HAP-1 (cell line): ENCODE data around the gene PPARA.
"Not testable (repeated sequence)": the region's sequence is repeated elsewhere in the genome, so short reads cannot be mapped to it uniquely, and the experiment has no call there.

Experiments
- DNase-seq, 2 experiments: peaks; one replicate each; pipeline ENCODE4 v3.0.0-alpha.2; 2016 to 2020; ENCODE audit warnings: low spot score in 2 of 2
- H3K27me3 ChIP-seq: fragments of 250-450 bp; sonication (Bioruptor Pico); 2 replicates; pipeline ENCODE4 v1.5.1; 2020; ENCODE audit warnings: low read depth, mild to moderate bottlenecking, moderate library complexity
- H3K36me3 ChIP-seq: fragments of 250-450 bp; sonication (Bioruptor Pico); replicated peaks from 2 replicates; pipeline ENCODE4 v1.5.1; 2020; ENCODE audit warnings: mild to moderate bottlenecking
- H3K4me1 ChIP-seq: fragments of 250-450 bp; sonication (Bioruptor Pico); 2 replicates; pipeline ENCODE4 v1.5.1; 2020; ENCODE audit warnings: mild to moderate bottlenecking
- H3K4me3 ChIP-seq: fragments of 250-450 bp; sonication (Bioruptor Pico); 2 replicates; pipeline ENCODE4 v1.5.1; 2020; ENCODE audit warnings: mild to moderate bottlenecking, moderate library complexity
- H3K9me3 ChIP-seq: fragments of 250-450 bp; sonication (Bioruptor Pico); 2 replicates; pipeline ENCODE4 v1.5.1; 2020; ENCODE audit warnings: mild to moderate bottlenecking, moderate library complexity
- in situ Hi-C: fragments of 300-500 bp; cut with MboI; formaldehyde crosslinking; loops from 3 replicates; pipeline ENCODE4 v1.14.3; 2020; ENCODE audit warnings: low sequenced_read_pairs, inconsistent platforms, mixed read lengths

The PPARA gene

DNA sequence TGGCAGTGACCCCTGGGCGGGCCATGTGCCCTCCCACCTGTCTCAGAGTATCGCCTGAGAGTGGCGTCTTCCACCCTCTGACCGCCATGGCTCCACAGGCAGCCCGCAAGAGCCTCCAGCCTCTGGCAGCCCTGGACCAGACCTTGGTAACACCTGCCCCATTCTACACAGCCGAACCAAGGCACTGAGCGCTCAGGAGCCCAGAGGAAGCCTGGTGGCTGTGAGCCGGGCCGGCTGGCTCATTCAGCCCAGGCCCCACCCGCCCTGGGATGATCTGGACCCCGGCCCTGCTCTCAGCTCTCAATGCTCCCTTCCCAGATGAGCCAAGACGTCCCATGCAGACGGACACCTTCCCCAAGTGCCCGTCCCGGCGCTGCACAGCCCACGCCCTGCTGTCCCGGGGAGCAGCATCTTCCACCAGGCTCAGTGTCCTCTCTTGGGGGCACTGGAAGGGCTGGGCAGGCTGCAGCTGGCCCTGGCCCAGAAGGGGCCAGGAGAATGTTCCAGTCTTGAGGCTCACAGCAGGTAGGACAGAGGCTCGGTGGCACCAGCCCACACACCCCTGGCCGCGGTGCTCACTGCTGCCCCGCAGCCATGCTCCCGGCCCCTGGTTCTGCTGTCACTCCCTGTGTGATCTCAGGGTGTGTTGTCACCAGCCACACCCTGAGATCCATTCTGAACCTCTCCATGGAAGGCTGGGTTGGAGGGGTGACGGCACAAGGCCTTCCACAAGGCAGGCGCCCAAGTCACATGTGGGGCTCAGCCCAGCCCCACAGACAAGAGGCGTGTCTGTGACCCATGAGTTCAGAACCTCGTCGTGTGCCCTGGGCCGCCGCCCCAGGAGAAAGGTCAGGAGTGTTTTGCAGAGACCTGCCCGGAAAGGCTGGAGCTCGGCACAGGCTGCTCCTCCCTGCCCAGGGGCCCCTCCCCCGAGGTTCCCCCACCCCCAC, 24.2 kb upstream of the PPARA start:
- in situ Hi-C loops: loop anchor here (10.0 to 25.0 kb wide), 2 partner anchors 169 to 214 kb away; partner anchors contain the start of gene GTSE1
- no peak for DNase-seq
- Histone ChIP-seq H3K36me3 (no peaks in the 10 kb centered on the region), H3K4me1 (no peaks in the 10 kb centered on the region), H3K4me3 (no peak overlapping the region), H3K27me3 (no peaks in the 10 kb centered on the region), H3K9me3 (no peaks in the 10 kb centered on the region)

DNA sequence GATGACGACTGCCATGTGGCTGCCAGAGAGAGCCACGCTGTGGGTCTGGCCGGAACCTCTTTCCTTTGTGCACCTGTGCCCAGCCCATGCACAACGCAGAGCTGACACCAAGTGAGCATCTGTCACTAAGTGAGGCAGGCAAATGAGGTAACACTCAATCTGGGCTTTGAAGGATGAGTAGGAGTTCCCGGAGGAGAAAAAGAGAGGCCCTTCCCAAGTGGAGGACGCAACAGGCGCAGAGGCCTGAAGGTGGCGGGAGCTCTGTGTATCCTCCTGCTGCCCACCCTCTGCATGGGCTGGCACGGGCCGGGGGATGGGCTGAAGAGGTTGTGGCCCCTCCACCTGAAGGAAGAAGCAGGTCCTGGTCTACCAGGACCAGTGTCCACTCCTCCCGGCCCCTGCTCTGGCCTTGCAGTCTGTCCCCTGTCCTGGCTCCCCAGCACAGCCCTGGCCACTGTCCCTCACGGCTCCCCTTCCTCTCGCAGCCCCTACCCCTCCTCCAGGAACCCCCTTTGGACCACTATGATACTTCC, 23.4 kb upstream of the PPARA start:
- in situ Hi-C loops: loop anchor here (10.0 to 25.0 kb wide), 2 partner anchors 168 to 215 kb away; partner anchors contain the start of gene GTSE1
- no peaks in the 10 kb centered on the region for H3K9me3 ChIP-seq
- DNase-seq: no peak
- H3K27me3 ChIP-seq: no peaks in the 10 kb centered on the region
- no peak overlapping the region for H3K4me3 ChIP-seq
- H3K4me1 ChIP-seq: no peaks in the 10 kb centered on the region
- H3K36me3 ChIP-seq: no peaks in the 10 kb centered on the region

DNA sequence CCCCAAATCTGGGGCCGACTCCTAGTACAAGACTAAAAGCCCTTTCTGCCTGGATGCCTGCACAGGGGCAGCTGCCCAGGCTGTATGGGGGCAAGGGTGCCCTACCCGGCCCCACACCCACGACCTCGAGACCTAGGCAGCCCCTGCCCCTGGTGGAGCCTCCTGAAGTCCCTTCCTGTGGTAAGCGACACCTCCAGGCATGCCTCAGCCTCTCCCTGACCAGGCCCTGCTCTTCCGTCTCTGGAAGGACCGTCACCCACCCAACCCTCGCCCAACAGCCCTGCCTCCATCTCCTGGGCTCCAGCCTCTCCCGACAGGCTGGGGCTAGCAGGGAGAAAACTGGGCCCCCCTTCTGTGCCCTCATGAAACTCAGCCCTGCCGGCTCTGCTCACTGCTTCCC, 22.8 kb upstream of the PPARA start:
- DNase-seq: no peak
- Histone ChIP-seq H3K4me1 (no peaks in the 10 kb centered on the region), H3K36me3 (no peaks in the 10 kb centered on the region), H3K9me3 (no peaks in the 10 kb centered on the region), H3K4me3 (no peak overlapping the region), H3K27me3 (no peaks in the 10 kb centered on the region)
- in situ Hi-C loops: loop anchor here (10.0 to 25.0 kb wide), 2 partner anchors 167 to 215 kb away; partner anchors contain the start of gene GTSE1

DNA sequence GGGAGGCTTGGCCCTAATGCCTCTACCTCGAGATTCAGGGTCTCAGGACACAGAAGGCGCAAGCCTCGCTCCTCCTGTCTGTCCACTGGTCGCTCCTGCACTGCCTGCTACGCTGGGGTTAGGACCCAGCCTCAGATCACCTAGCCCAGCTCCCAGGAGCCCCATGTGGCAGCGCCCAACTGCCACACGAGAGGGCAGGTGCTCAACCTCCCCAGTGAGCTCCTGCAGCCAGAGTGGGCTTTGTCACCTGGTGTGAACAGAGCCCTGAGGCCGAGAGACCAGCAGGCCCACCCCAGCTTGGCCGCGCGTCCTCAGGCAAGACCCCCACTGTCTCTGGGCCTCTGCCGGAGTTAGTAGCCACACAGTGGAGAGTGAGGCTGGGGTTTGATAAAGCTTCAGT, 21.7 kb upstream of the PPARA start:
- in situ Hi-C loops: loop anchor here (10.0 to 25.0 kb wide), 2 partner anchors 166 to 216 kb away; partner anchors contain the start of gene GTSE1
- no peak for DNase-seq
- H3K27me3 ChIP-seq: no peaks in the 10 kb centered on the region
- no peaks in the 10 kb centered on the region for H3K4me1 ChIP-seq
- H3K4me3 ChIP-seq: no peak overlapping the region
- no peaks in the 10 kb centered on the region for H3K9me3 ChIP-seq
- no peaks in the 10 kb centered on the region for H3K36me3 ChIP-seq

DNA sequence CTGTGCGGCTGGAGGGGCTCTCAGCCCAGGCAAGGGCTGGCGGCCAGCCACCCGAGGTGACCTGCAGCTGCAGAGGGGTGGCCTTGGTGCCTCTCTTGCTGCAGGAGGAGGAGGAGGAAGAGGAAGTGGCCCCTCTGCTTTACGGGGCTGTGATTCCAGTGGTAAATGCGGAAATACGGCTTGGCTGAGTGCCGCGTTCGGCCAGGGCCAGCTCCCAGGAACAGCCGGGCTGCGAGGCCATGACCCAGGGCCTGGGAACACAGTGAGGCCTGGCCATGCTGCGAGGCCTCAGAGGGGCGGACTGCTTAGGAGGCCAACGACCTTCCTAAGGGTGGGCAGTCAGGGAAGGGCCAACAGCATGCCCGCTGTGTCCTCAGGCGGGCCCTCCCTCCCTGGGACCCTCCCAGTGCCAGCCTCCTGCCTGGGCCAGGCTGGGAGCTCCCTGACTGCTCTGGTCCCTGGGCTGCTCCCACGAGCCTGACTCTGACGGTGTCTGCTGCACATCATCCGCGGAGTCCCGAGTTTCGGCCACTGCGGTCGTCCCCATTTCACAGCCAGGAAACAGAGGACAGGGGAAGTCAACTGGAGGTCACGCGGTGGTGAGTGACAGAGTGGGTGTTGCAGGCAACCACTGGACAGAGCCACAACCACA, 20.8 kb upstream of the PPARA start:
- Histone ChIP-seq H3K36me3 (no peaks in the 10 kb centered on the region), H3K4me1 (no peaks in the 10 kb centered on the region), H3K27me3 (no peaks in the 10 kb centered on the region), H3K4me3 (no peak overlapping the region), H3K9me3 (no peaks in the 10 kb centered on the region)
- no peak for DNase-seq
- in situ Hi-C loops: loop anchor here (10.0 to 25.0 kb wide), 2 partner anchors 165 to 217 kb away; partner anchors contain the start of gene GTSE1

DNA sequence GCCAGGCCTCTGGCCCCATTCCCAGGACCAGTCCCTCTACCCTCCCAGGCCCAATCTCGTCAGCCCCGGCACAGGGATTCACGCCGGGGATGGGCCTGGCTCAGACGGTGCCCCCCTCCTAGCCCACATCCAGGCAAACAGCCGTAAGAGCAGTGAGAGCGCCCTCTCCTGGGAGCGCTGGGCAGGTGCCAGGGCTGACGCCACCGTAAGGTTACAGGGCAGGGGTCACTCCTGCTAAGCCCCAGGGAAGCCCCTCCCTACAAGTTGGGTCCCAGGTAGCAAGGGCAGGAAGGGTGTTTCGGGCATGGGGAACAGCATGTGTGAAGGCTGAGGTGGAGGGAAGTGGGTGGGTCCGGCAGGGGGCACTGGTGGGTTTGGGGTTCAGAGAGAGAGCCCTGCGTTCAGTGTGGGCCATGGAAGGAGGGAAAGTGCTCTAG, 19.2 kb upstream of the PPARA start:
- Histone ChIP-seq H3K4me3 (no peak overlapping the region), H3K36me3 (no peaks in the 10 kb centered on the region), H3K4me1 (no peaks in the 10 kb centered on the region), H3K27me3 (no peaks in the 10 kb centered on the region), H3K9me3 (no peaks in the 10 kb centered on the region)
- in situ Hi-C loops: loop anchor here (25.0 kb wide), 1 partner anchor 219 kb away; no protein-coding TSS in a partner anchor
- DNase-seq: peak in 1 of 2 experiments; percentile 48

DNA sequence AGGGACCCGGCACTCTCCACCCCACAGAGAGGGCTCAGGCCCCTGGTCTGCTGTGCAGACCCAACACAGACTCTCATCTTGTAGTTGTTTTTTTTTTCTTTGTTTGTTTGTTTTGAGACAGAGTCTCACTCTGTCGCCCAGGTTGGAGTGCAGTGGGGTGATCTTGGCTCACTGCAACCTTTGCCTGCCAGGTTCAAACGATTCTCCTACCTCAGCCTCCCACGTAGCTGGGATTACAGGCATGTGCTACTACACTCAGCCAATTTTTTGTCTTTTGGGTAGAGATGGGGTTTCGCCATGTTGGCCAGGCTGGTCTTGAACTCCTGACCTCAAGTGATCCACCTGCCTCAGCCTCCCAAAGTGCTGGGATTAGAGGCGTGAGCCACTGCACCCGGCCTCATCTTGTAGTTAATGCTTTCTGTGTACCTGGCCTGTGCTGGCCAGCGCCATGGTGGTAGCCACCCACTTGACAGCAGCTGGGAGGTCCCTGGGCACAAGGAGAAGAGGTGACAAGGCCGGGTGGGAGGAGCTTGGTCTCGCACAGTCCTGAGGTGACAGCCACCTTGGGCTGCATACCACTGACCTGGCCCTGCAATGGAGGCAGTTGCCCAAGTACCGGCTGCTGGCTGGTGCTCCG, 18.0 kb upstream of the PPARA start:
- not testable (repeated sequence) for H3K4me3 ChIP-seq, H3K9me3 ChIP-seq, H3K4me1 ChIP-seq, H3K27me3 ChIP-seq, DNase-seq, H3K36me3 ChIP-seq
- in situ Hi-C loops: loop anchor here (25.0 kb wide), 1 partner anchor 220 kb away; no protein-coding TSS in a partner anchor

DNA sequence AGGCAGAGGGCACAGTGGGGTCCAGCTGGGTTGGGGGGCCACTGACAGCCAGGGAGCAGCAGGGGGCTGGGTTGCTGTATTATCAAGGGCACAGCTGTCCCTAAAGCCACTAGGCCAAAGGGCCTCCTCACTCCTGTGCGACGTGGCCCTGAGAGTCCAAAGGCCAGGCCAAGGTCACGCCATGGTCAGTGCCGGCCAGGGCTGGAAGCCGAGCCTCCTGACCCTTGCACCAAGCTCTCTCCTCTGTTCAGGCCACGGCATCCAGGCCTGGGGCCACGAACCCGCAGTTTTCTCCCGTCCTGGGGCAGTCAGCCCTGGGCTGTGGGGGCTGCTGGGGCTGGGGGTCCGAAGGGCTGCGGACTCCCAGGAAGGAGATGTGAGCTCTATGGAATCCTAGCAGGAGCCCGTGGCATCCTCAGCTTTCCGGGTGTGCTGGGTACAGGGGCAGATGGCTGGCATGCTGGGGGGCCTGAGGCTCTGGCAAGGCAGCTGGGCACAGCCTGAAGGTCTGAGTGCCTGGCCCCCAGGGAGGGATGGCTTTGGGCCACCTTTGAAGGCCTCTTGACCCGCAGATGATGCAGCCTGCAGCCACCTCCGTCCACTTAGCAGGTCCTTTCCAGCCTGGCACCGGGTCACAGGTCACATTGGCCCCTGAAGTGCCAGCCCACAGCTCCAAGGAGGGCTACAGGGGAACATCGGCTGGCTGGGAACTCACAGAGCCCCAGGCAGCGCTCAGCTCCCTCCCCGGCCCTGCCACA, 17.3 kb upstream of the PPARA start:
- H3K36me3 ChIP-seq: no peaks in the 10 kb centered on the region
- H3K9me3 ChIP-seq: no peaks in the 10 kb centered on the region
- no peaks in the 10 kb centered on the region for H3K4me1 ChIP-seq
- H3K4me3 ChIP-seq: no peak overlapping the region
- H3K27me3 ChIP-seq: no peaks in the 10 kb centered on the region
- in situ Hi-C loops: loop anchor here (25.0 kb wide), 1 partner anchor 221 kb away; no protein-coding TSS in a partner anchor
- no peak for DNase-seq

DNA sequence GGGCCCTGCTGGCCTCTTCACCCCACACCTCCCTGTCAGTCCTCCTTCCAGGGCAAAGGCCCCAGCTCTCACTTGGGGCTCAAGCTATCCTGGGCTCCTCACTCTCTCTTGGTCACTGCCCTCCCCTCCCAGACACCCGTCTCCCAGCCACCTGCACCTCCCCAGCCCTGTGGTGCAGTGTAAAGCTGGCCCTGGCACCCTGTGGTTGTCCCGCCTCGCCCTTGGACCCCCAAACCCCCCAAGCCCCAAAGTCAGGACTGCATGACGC, 16.8 kb upstream of the PPARA start:
- no peaks in the 10 kb centered on the region for H3K27me3 ChIP-seq
- H3K4me3 ChIP-seq: no peak overlapping the region
- H3K36me3 ChIP-seq: no peaks in the 10 kb centered on the region
- no peaks in the 10 kb centered on the region for H3K9me3 ChIP-seq
- no peak for DNase-seq
- in situ Hi-C loops: loop anchor here (25.0 kb wide), 1 partner anchor 221 kb away; no protein-coding TSS in a partner anchor
- no peaks in the 10 kb centered on the region for H3K4me1 ChIP-seq

DNA sequence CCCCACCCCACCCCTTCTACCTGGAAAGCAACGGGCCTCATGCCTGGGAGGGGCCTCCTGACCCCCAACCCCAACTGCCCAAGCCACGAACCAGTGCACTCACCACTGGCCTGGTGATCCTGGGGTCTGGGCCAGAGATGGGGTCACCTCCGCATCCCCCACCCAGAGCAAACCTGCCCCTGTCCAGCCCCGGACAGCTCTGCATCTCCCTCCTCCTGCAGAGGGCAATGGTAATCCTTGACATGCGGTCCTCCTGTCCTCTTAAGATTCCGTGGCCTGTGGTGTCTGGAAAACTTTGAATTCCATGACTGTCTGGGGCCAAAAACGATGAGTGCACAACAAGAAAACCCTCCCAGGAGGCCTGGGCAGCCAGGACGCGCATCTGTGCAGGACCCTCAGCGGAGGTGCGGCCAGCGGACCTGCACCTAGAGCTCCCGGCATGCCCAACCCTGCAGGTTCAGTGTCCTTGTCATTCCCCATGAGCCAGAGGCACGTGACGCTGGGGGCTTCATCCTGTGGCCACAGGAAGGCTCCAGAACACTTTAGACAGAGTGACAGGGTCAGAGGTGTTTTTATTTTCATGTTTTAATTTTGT, 16.1 kb upstream of the PPARA start:
- Histone ChIP-seq H3K36me3 (no peaks in the 10 kb centered on the region), H3K9me3 (no peaks in the 10 kb centered on the region), H3K4me3 (no peak overlapping the region), H3K4me1 (no peaks in the 10 kb centered on the region), H3K27me3 (no peaks in the 10 kb centered on the region)
- in situ Hi-C loops: loop anchor here (25.0 kb wide), 1 partner anchor 222 kb away; no protein-coding TSS in a partner anchor
- DNase-seq: no peak

DNA sequence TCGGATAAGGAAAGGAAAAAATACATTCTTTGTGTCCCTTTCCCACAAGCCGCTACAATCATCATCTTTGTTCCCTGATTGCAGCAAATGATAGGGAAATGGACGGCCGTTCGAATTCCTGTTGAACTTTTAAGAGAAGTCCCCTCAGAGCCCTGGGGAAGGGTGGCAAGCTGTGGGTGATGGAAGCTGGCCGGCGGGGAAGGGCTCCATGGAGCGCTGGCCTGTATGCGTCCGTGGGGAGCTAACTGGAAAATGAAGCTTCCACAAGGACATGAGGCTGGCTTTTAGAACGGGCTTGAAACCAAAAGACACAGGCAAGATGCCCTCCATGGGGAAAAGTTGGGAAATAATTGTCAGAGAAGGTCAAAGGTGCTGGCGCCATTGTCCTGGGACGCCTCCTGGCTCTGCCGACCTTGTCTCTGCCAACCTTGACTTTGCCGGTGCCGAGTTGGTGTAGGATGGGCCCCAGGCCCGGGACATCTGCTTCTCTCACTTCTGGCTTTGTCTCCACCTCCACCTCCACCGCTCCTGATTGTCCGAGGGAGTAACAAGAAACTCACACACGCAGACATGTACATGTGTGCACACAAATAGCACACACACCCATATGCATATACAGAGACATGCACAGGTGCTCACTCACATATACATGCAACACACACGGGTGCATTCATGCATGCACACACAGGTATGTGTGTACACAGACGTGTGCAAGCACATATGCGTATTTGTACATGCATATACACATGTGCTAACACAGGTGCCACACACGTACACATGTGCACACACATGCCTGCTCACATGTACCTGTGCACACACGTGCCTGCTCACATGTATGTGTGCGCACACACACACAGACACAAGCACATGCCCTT, 14.5 kb upstream of the PPARA start:
- in situ Hi-C loops: loop anchor here (25.0 kb wide), 1 partner anchor 224 kb away; no protein-coding TSS in a partner anchor
- Histone ChIP-seq H3K36me3 (no peaks in the 10 kb centered on the region), H3K9me3 (no peaks in the 10 kb centered on the region), H3K4me1 (no peaks in the 10 kb centered on the region), H3K4me3 (no peak overlapping the region), H3K27me3 (no peaks in the 10 kb centered on the region)
- no peak for DNase-seq
